Measurements from ENCODE around the gene POU2AF2.

DNA sequence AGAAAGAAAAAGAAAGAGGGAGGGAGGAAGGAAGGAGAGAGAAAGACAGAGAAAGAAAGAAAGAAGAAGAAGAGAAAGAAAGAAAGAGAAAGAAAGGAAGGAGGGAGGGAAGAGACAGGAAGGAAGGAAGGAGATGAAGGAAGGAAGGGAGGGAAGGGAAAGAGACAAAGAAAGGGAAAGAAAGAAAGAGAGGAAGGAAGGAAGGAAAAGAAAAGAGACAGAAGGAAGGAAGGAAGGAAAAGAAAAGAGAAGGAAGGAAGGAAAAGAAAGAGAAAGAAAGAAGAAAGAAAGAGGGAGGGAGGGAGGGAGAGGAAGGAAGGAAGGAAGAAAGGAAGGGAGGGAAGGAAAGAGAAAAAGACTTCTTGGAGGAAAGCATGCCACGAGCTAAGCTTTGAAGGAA, 19.1 kb downstream of the POU2AF2 start:
- TF ChIP-seq POLR2A (IDR thresholded peaks at IDR 0.05; ENCODE audit: low read length) (no peak), GATA1 (IDR thresholded peaks at IDR 0.05; ENCODE audit: low read depth, low read length) (no peak)
